ENCODE data around the gene OTOL1.

- TF ChIP-seq POLR2AphosphoS5 (IDR thresholded peaks at IDR 0.05) (no peak), CTCF (IDR thresholded peaks at IDR 0.05) (no peak)
Observed at GRCh38 chr3:161551697-161552096, 55.1 kb downstream of the OTOL1 start.

All from esophagus muscularis mucosa (tissue), 3 donors.